IMR-90 (cell line): ENCODE measurements around the gene NEURL4. TPM values are rescaled to one million over a fixed set of nuclear protein-coding genes. Genes with fewer than 3 reads are reported as not detected.

Source experiments
- ATAC-seq: fragments of 200-7000 bp; cut with Tn5 transposase; 2 replicates; pipeline ENCODE4 v1.9.1; 2020; ENCODE audit warnings: low read depth, mild to moderate bottlenecking, moderate library complexity
- BruUV-seq: library from RNA; stranded (reverse); fragments of 400-500 nt; replicated peaks from 2 replicates; lab custom pipeline; 2021; lab: Mats Ljungman, UMichigan
- CTCF ChIA-PET: fragments of 300-600 bp; formaldehyde crosslinking; extraction: SDS; loops from one replicate; lab custom pipeline; 2021; ENCODE audit warnings: antibody characterized with exemption; lab: Yijun Ruan, JAX
- POLR2A ChIA-PET: fragments of 300-600 bp; sonication (Branson Sonifier 250); formaldehyde crosslinking; loops from one replicate; lab custom pipeline; 2022; ENCODE audit warnings: antibody characterized with exemption; ENCODE audit not compliant: unreplicated experiment; lab: Charles Lee
- DNase-seq: peaks from one replicate; pipeline ENCODE4 v3.0.0; 2013
- H2AFZ ChIP-seq: replicated peaks from 2 replicates; pipeline ENCODE3; 2013; ENCODE audit warnings: low read length, mild to moderate bottlenecking; ENCODE audit not compliant: poor library complexity
- H2AK5ac ChIP-seq: 2 replicates; pipeline ENCODE4 v1.6.1; 2013; ENCODE audit warnings: low read depth, low read length, inconsistent platforms
- H2AK9ac ChIP-seq: replicated peaks from 2 replicates; pipeline ENCODE3; 2013; ENCODE audit warnings: mild to moderate bottlenecking, low read depth, low read length, moderate library complexity; ENCODE audit not compliant: poor library complexity
- H2BK120ac ChIP-seq: 2 replicates; pipeline ENCODE4 v1.6.1; 2013; ENCODE audit warnings: low read depth, low read length, inconsistent platforms
- H2BK15ac ChIP-seq: 3 replicates; pipeline ENCODE4 v1.6.1; 2013; ENCODE audit warnings: low read depth, low read length, inconsistent platforms
- H2BK20ac ChIP-seq: 2 replicates; pipeline ENCODE4 v1.6.1; 2013; ENCODE audit warnings: low read depth, mild to moderate bottlenecking, inconsistent platforms, low read length, moderate library complexity
- H2BK5ac ChIP-seq: 2 replicates; pipeline ENCODE4 v1.6.1; 2013; ENCODE audit warnings: mild to moderate bottlenecking, low read depth, low read length, inconsistent platforms; ENCODE audit not compliant: poor library complexity, severe bottlenecking
- H3K14ac ChIP-seq: replicated peaks from 2 replicates; pipeline ENCODE4 v1.6.1; 2013; ENCODE audit warnings: low read depth, low read length, inconsistent platforms
- H3K18ac ChIP-seq: 2 replicates; pipeline ENCODE4 v1.6.1; 2013; ENCODE audit warnings: low read depth, low read length, control low read depth
- H3K23ac ChIP-seq: 2 replicates; pipeline ENCODE4 v1.6.1; 2013; ENCODE audit warnings: low read depth, low read length, inconsistent platforms
- H3K27ac ChIP-seq: 2 replicates; pipeline ENCODE4 v1.5.1; 2013; ENCODE audit warnings: mild to moderate bottlenecking, control low read depth, low read length; ENCODE audit not compliant: insufficient read depth
- H3K27me3 ChIP-seq: 2 replicates; pipeline ENCODE4 v1.6.1; 2013; ENCODE audit warnings: low read length; ENCODE audit not compliant: control insufficient read depth, insufficient read depth
- H3K36me3 ChIP-seq: 2 replicates; pipeline ENCODE4 v1.6.1; 2013; ENCODE audit warnings: low read length, mixed read lengths; ENCODE audit not compliant: control insufficient read depth, insufficient read depth
- H3K4ac ChIP-seq: 2 replicates; pipeline ENCODE4 v1.6.1; 2013; ENCODE audit warnings: low read depth, low read length, inconsistent platforms
- H3K4me1 ChIP-seq: 2 replicates; pipeline ENCODE4 v1.6.1; 2013; ENCODE audit warnings: low read length, mixed read lengths; ENCODE audit not compliant: control insufficient read depth, insufficient read depth
- H3K4me2 ChIP-seq: 2 replicates; pipeline ENCODE4 v1.6.1; 2013; ENCODE audit warnings: low read depth, mild to moderate bottlenecking, control low read depth, low read length, moderate library complexity
- H3K4me3 ChIP-seq: 2 replicates; pipeline ENCODE4 v1.5.1; 2013; ENCODE audit warnings: low read depth, mild to moderate bottlenecking, control low read depth, low read length, moderate library complexity; ENCODE audit not compliant: insufficient read depth
- H3K56ac ChIP-seq: 2 replicates; pipeline ENCODE4 v1.6.1; 2013; ENCODE audit warnings: low read length, inconsistent platforms; ENCODE audit not compliant: insufficient read depth; ENCODE audit errors: extremely low read depth
- H3K79me1 ChIP-seq, 2 experiments: 2 replicates each; pipeline ENCODE4 v1.6.1; 2013; ENCODE audit warnings: low read length in 2 of 2, inconsistent platforms in 1 of 2, low read depth in 1 of 2
- H3K9ac ChIP-seq: 2 replicates; pipeline ENCODE4 v1.6.1; 2013; ENCODE audit warnings: low read depth, low read length, control low read depth
- H3K9me1 ChIP-seq: 2 replicates; pipeline ENCODE4 v1.6.1; 2013; ENCODE audit warnings: low read length, inconsistent platforms; ENCODE audit not compliant: insufficient read depth
- H3K9me3 ChIP-seq: 2 replicates; pipeline ENCODE4 v1.6.1; 2013; ENCODE audit warnings: low read length; ENCODE audit not compliant: control insufficient read depth, insufficient read depth
- H4K20me1 ChIP-seq: 2 replicates; pipeline ENCODE4 v1.6.1; 2013; ENCODE audit warnings: low read length, inconsistent platforms; ENCODE audit not compliant: insufficient read depth
- H4K5ac ChIP-seq: 2 replicates; pipeline ENCODE4 v1.6.1; 2013; ENCODE audit warnings: mild to moderate bottlenecking, low read depth, low read length, control low read depth
- H4K8ac ChIP-seq, 2 experiments: 2 replicates each; pipeline ENCODE4 v1.6.1; 2013; ENCODE audit warnings: low read depth in 2 of 2, low read length in 2 of 2, control low read depth in 1 of 2, inconsistent platforms in 1 of 2
- H4K91ac ChIP-seq: 2 replicates; pipeline ENCODE4 v1.6.1; 2013; ENCODE audit warnings: low read depth, low read length, inconsistent platforms; ENCODE audit not compliant: insufficient read depth
- BHLHE40 ChIP-seq: fragments of 150-350 bp; IDR thresholded peaks from 2 replicates; pipeline ENCODE4 v1.6.1; 2016; ENCODE audit warnings: mild to moderate bottlenecking, low read depth, low read length
- CEBPB ChIP-seq: IDR thresholded peaks from 2 replicates; pipeline ENCODE4 v1.6.1; 2012; ENCODE audit warnings: low read depth, low read length, improper control_type of control experiment
- CHD1 ChIP-seq: IDR thresholded peaks from 2 replicates; pipeline ENCODE4 v1.6.1; 2012; ENCODE audit warnings: low read depth, low read length, improper control_type of control experiment
- FOS ChIP-seq: fragments of 150-350 bp; IDR thresholded peaks from 2 replicates; pipeline ENCODE4 v1.6.1; 2016; ENCODE audit warnings: low read depth, low read length
- MAFK ChIP-seq: IDR thresholded peaks from 2 replicates; pipeline ENCODE4 v1.6.1; 2012; ENCODE audit warnings: low read depth, low read length, improper control_type of control experiment
- MAZ ChIP-seq: IDR thresholded peaks from 2 replicates; pipeline ENCODE4 v1.6.1; 2012; ENCODE audit warnings: low read depth, mild to moderate bottlenecking, low read length, improper control_type of control experiment, moderate library complexity, borderline replicate concordance
- MXI1 ChIP-seq: IDR thresholded peaks from 2 replicates; pipeline ENCODE4 v1.6.1; 2012; ENCODE audit warnings: low read depth, mild to moderate bottlenecking, low read length, moderate library complexity, borderline replicate concordance
- NFE2L2 ChIP-seq: fragments of 150-350 bp; IDR thresholded peaks from 2 replicates; pipeline ENCODE4 v1.6.1; 2016; ENCODE audit warnings: low read depth, mild to moderate bottlenecking, low read length
- POLR2A ChIP-seq: IDR thresholded peaks from 2 replicates; pipeline ENCODE4 v1.6.1; 2012; ENCODE audit warnings: mild to moderate bottlenecking, low read depth, low read length
- RAD21 ChIP-seq: IDR thresholded peaks from 2 replicates; pipeline ENCODE4 v1.6.1; 2012; ENCODE audit warnings: low read length, improper control_type of control experiment
- RCOR1 ChIP-seq: IDR thresholded peaks from 2 replicates; pipeline ENCODE4 v1.6.1; 2012; ENCODE audit warnings: mild to moderate bottlenecking, low read length, improper control_type of control experiment; ENCODE audit not compliant: insufficient replicate concordance
- RFX5 ChIP-seq: IDR thresholded peaks from 2 replicates; pipeline ENCODE4 v1.8.0; 2012; ENCODE audit warnings: low read depth, mild to moderate bottlenecking, low read length, moderate library complexity
- WGBS, 2 experiments: methylation state at CpG; one replicate each; pipeline versions ENCODE4 v1.1.5 to v1.1.7; 2013; ENCODE audit warnings: missing lambda C conversion rate in 2 of 2; ENCODE audit not compliant: insufficient read length in 1 of 2; ENCODE audit errors: extremely low coverage in 2 of 2; 5-methylcytosine and 5-hydroxymethylcytosine counted together
- dilution Hi-C: fragments of 300-500 bp; cut with HindIII; formaldehyde crosslinking; loops from one replicate; pipeline ENCODE4 v1.14.3; 2018; ENCODE audit warnings: low sequenced_read_pairs; ENCODE audit not compliant: unreplicated experiment
- in situ Hi-C: fragments of 300-500 bp; cut with MboI; formaldehyde crosslinking; loops from 3 replicates; pipeline ENCODE4 v1.14.3; 2019; ENCODE audit warnings: low sequenced_read_pairs, inconsistent platforms, mixed read lengths
- intact Hi-C: fragments of 100-400 bp; cut with micrococcal nuclease; formaldehyde crosslinking; loops from 2 replicates; pipeline ENCODE4 v1.10.0; 2022
- polyA plus RNA-seq, 3 experiments: library from polyadenylated mRNA; depleted of rRNA; stranded (reverse); fragments of >200 nt; gene quantifications; 2 replicates each; pipeline ENCODE4 v1.2.3, GENCODE V29; 2012; ENCODE audit warnings: low replicate concordance in 1 of 3
- total RNA-seq: library from RNA; depleted of rRNA; stranded (reverse); fragments of >200 nt; gene quantifications from 2 replicates; pipeline ENCODE4 v1.2.3, GENCODE V29; 2012
- TF ChIP-seq, protein P1 (sequence below): fragments of 150-350 bp; IDR thresholded peaks from 2 replicates; pipeline ENCODE4 v1.6.1; 2016; ENCODE audit warnings: low read depth, mild to moderate bottlenecking, low read length, moderate library complexity, borderline replicate concordance
- TF ChIP-seq, protein P2 (sequence below): conservative IDR thresholded peaks from 2 replicates; pipeline ENCODE4 v1.5.1; 2012; ENCODE audit warnings: mild to moderate bottlenecking, low read depth, low read length, improper control_type of control experiment
- TF ChIP-seq, protein P3 (sequence below): fragments of 150-350 bp; IDR thresholded peaks from 2 replicates; pipeline ENCODE4 v1.6.1; 2017; ENCODE audit warnings: mild to moderate bottlenecking, antibody characterized with exemption, low read length, low read depth

Gene NEURL4
- total and polyA plus RNA-seq, 2 of the 4 experiments (the other 2 are of a cell fraction): 8.4 to 23.3 TPM

DNA sequence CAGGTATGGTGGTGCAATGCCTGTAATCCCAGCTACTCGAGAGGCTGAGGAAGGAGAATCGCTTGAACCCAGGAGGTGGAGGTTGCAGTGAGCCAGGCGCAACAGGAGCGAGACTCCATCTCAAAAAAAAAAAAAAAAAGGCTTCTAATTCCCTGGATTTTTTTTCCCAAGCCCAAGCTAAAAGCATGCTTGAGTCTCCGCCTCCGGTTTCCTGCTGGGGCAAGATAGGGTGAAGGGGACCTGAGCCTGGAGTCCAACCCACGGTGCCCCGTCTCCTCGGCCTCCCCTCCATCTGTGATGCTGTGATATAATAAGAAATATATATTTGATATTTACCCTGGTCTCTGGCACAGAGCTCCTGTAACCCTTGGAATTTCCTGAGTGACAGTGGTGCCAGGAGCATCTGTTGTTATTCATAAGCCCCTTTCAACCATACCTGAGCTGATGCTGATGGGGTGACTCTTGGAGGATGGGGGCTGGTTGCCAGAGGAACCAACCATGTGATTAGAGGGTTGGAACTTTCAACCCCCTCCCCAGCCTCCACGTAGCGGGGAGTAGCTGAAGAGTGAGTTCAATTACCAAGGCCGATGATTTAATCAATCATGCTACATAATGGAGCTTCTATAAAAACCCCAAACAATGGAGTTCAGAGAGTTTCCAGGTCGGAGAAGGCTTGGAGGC, 38.9 kb upstream of the NEURL4 start:
- H3K4ac ChIP-seq: no peak overlapping the region
- H4K8ac ChIP-seq: no peak overlapping the region
- CTCF ChIA-PET: no interaction called here
- H2BK5ac ChIP-seq: no peak overlapping the region
- no peaks in the 10 kb centered on the region for H3K36me3 ChIP-seq
- no peak overlapping the region for H3K4me2 ChIP-seq
- dilution Hi-C loops (no loop called here), in situ Hi-C loops (no loop called here), intact Hi-C loops (no loop called here)
- no peak overlapping the region for H2BK15ac ChIP-seq
- H3K56ac ChIP-seq: no peak overlapping the region
- H2AK9ac ChIP-seq: no peak overlapping the region
- ATAC-seq (no peak), DNase-seq (no peak)
- no TSS peak for BruUV-seq
- no peak overlapping the region for H3K9ac ChIP-seq
- WGBS, 2 experiments: no CpG with 5 or more reads among the region's 13 CpGs
- no peaks in the 10 kb centered on the region for H3K9me1 ChIP-seq
- H2BK20ac ChIP-seq: no peak overlapping the region
- H2AK5ac ChIP-seq: no peak overlapping the region
- no peak overlapping the region for H4K5ac ChIP-seq
- no peak overlapping the region for H4K91ac ChIP-seq
- no peaks in the 10 kb centered on the region for H3K9me3 ChIP-seq
- H4K20me1 ChIP-seq: no peaks in the 10 kb centered on the region
- H3K14ac ChIP-seq: no peak overlapping the region
- no peak overlapping the region for H3K18ac ChIP-seq
- no peak for TF ChIP-seq POLR2A
- TF ChIP-seq MAFK: no peak
- TF ChIP-seq, protein P1, sequence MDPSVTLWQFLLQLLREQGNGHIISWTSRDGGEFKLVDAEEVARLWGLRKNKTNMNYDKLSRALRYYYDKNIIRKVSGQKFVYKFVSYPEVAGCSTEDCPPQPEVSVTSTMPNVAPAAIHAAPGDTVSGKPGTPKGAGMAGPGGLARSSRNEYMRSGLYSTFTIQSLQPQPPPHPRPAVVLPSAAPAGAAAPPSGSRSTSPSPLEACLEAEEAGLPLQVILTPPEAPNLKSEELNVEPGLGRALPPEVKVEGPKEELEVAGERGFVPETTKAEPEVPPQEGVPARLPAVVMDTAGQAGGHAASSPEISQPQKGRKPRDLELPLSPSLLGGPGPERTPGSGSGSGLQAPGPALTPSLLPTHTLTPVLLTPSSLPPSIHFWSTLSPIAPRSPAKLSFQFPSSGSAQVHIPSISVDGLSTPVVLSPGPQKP: no peak
- TF ChIP-seq MAZ: no peak
- TF ChIP-seq RCOR1: no peak
- TF ChIP-seq, protein P2, sequence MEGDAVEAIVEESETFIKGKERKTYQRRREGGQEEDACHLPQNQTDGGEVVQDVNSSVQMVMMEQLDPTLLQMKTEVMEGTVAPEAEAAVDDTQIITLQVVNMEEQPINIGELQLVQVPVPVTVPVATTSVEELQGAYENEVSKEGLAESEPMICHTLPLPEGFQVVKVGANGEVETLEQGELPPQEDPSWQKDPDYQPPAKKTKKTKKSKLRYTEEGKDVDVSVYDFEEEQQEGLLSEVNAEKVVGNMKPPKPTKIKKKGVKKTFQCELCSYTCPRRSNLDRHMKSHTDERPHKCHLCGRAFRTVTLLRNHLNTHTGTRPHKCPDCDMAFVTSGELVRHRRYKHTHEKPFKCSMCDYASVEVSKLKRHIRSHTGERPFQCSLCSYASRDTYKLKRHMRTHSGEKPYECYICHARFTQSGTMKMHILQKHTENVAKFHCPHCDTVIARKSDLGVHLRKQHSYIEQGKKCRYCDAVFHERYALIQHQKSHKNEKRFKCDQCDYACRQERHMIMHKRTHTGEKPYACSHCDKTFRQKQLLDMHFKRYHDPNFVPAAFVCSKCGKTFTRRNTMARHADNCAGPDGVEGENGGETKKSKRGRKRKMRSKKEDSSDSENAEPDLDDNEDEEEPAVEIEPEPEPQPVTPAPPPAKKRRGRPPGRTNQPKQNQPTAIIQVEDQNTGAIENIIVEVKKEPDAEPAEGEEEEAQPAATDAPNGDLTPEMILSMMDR: no peak
- TF ChIP-seq RAD21: no peak
- TF ChIP-seq NFE2L2: no peak
- TF ChIP-seq RFX5: no peak
- TF ChIP-seq MXI1: no peak
- no peak for TF ChIP-seq CEBPB
- no peak for TF ChIP-seq BHLHE40
- no peak for TF ChIP-seq FOS
- TF ChIP-seq CHD1: no peak
- TF ChIP-seq, protein P3, sequence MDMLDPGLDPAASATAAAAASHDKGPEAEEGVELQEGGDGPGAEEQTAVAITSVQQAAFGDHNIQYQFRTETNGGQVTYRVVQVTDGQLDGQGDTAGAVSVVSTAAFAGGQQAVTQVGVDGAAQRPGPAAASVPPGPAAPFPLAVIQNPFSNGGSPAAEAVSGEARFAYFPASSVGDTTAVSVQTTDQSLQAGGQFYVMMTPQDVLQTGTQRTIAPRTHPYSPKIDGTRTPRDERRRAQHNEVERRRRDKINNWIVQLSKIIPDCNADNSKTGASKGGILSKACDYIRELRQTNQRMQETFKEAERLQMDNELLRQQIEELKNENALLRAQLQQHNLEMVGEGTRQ: no peak
- no peak overlapping the region for H2BK120ac ChIP-seq
- H3K79me1 ChIP-seq: no peaks in the 10 kb centered on the region
- H3K27me3 ChIP-seq: peaks cover 26% of the 10 kb centered on the region
- no peak overlapping the region for H2AFZ ChIP-seq
- no peak overlapping the region for H3K27ac ChIP-seq
- POLR2A ChIA-PET: no interaction called here
- no peak overlapping the region for H3K23ac ChIP-seq
- H3K4me3 ChIP-seq: no peak overlapping the region
- no peaks in the 10 kb centered on the region for H3K4me1 ChIP-seq
